Vagina (tissue), 2 donors: ENCODE results near the gene C7.

Experiments
- POLR2A ChIP-seq, 2 donors: fragments of 450-650 bp; IDR thresholded peaks; one replicate each; pipeline ENCODE4 v1.6.1; 2017; ENCODE audit warnings: antibody characterized with exemption in 2 of 2, mild to moderate bottlenecking in 2 of 2, moderate library complexity in 2 of 2
- POLR2AphosphoS5 ChIP-seq, 2 donors: sonication (generic); formaldehyde crosslinking; IDR thresholded peaks; one replicate each; pipeline ENCODE4 v1.9.0; 2017; ENCODE audit warnings: antibody characterized with exemption in 2 of 2, mild to moderate bottlenecking in 2 of 2, low read depth in 1 of 2; ENCODE audit not compliant: insufficient read depth in 1 of 2
- TF ChIP-seq, protein P1 (sequence below), 3 experiments: fragments of 450-650 bp in 2 of 3; fragments of 200-600 bp in 1 of 3; sonication (generic) in 1 of 3; IDR thresholded peaks; one replicate each; pipeline ENCODE4 v1.5.1; 2017 to 2019; ENCODE audit warnings: antibody characterized with exemption in 3 of 3, mild to moderate bottlenecking in 2 of 3, moderate library complexity in 2 of 3

DNA sequence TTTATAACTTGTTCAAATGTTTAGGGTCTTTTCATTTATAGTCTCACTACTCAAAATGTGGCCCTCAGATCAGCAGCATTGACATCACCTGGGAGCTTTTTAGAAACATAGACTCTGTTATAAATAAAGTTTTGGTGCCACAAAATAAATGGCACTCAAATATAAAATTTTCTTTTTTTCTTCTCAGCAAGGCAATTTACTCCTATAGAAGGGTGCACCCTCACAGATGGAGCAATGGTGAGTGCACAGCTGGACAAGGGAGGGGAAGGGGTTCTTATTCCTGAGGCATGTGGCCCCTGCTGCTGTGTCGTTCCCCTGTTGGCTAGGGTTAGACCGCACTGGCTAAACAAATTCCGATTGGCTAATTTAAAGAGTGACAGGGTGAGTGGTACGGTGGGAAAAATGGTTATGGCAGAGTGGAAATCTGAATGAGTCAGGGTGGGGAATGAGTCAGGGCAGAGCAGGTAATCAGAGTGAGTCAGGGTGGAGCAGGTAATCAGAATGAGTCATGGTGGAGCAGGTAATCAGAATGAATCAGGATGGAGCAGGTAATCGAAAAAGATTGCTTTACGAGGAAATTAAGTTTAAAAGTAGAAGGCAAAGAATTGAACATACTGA is 31.8 kb upstream of the C7 start:
- TF ChIP-seq, protein P1, sequence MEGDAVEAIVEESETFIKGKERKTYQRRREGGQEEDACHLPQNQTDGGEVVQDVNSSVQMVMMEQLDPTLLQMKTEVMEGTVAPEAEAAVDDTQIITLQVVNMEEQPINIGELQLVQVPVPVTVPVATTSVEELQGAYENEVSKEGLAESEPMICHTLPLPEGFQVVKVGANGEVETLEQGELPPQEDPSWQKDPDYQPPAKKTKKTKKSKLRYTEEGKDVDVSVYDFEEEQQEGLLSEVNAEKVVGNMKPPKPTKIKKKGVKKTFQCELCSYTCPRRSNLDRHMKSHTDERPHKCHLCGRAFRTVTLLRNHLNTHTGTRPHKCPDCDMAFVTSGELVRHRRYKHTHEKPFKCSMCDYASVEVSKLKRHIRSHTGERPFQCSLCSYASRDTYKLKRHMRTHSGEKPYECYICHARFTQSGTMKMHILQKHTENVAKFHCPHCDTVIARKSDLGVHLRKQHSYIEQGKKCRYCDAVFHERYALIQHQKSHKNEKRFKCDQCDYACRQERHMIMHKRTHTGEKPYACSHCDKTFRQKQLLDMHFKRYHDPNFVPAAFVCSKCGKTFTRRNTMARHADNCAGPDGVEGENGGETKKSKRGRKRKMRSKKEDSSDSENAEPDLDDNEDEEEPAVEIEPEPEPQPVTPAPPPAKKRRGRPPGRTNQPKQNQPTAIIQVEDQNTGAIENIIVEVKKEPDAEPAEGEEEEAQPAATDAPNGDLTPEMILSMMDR (IDR thresholded peaks at IDR 0.05): no peak
- no peak for TF ChIP-seq POLR2A (IDR thresholded peaks at IDR 0.05)
- TF ChIP-seq POLR2AphosphoS5 (IDR thresholded peaks at IDR 0.05; ENCODE audit: insufficient read depth in 1 of 2, low read depth in 1 of 2): no peak
